CD4-positive, alpha-beta T cell treated with Interleukin-12 subunit alpha and Interleukin-12 subunit beta, for 1 hour (primary cell): ENCODE measurements around the gene RNF44.
A peak's percentile ranks its signal among the peaks of the same experiment; 100 is the strongest.

ENCODE experiments used
- DNase-seq: peaks from one replicate; pipeline ENCODE4 v3.0.0-alpha.2; 2020

The RNF44 gene

GRCh38 chr5:176536902-176537553 is at the start of gene RNF44:
Gene RNF44, minus strand, starts transcription at chr5:176537402. Its CDS starts 4,930 bp downstream, at chr5:176532472.
- peak; percentile 99 for DNase-seq

- no peak for DNase-seq
Observed at GRCh38 chr5:176583076-176583475, 45.9 kb upstream of the RNF44 start.

GRCh38 chr5:176581361-176581760 is 44.2 kb upstream of the RNF44 start:
- no peak for DNase-seq

- no peak for DNase-seq
Observed at GRCh38 chr5:176579323-176579722, 42.1 kb upstream of the RNF44 start.

- DNase-seq = peak; percentile 49
Observed at GRCh38 chr5:176578391-176578808, 41.2 kb upstream of the RNF44 start.

- no peak for DNase-seq
Observed at GRCh38 chr5:176577312-176578176, 40.3 kb upstream of the RNF44 start.

- DNase-seq = no peak
Observed at GRCh38 chr5:176575488-176576422, 38.6 kb upstream of the RNF44 start.

GRCh38 chr5:176575066-176575465 is 37.9 kb upstream of the RNF44 start:
- DNase-seq = no peak

- no peak for DNase-seq
Observed at GRCh38 chr5:176574297-176574591, 37.0 kb upstream of the RNF44 start.

- DNase-seq = peak; percentile 79
Observed at GRCh38 chr5:176573564-176574296, 36.5 kb upstream of the RNF44 start.

- no peak for DNase-seq
Observed at GRCh38 chr5:176570044-176570443, 32.8 kb upstream of the RNF44 start.

- no peak for DNase-seq
Observed at GRCh38 chr5:176568657-176569056, 31.5 kb upstream of the RNF44 start.

- DNase-seq = no peak
Observed at GRCh38 chr5:176565760-176566288, 28.6 kb upstream of the RNF44 start.

GRCh38 chr5:176564002-176564401 is 26.8 kb upstream of the RNF44 start:
- DNase-seq = no peak

- DNase-seq = no peak
Observed at GRCh38 chr5:176562189-176562588, 25.0 kb upstream of the RNF44 start.

GRCh38 chr5:176561259-176561658 is 24.1 kb upstream of the RNF44 start:
- no peak for DNase-seq

- no peak for DNase-seq
Observed at GRCh38 chr5:176560364-176560763, 23.2 kb upstream of the RNF44 start.

- peak; percentile 46 for DNase-seq
Observed at GRCh38 chr5:176559683-176560082, 22.5 kb upstream of the RNF44 start.

GRCh38 chr5:176557846-176558245 is 20.6 kb upstream of the RNF44 start:
- no peak for DNase-seq

- DNase-seq = no peak
Observed at GRCh38 chr5:176553260-176554085, 16.3 kb upstream of the RNF44 start.

- no peak for DNase-seq
Observed at GRCh38 chr5:176552332-176552869, 15.2 kb upstream of the RNF44 start.
